Measurements from ENCODE around the gene PDE4D. TPM values are rescaled to one million over a fixed set of nuclear protein-coding genes. Genes with fewer than 3 reads are reported as not detected.
"Not testable (repeated sequence)": the region's sequence is repeated elsewhere in the genome, so short reads cannot be mapped to it uniquely, and the experiment has no call there.

Gene PDE4D
- total RNA-seq, 1 donor from 2014 or later, result 2.3 TPM

DNA sequence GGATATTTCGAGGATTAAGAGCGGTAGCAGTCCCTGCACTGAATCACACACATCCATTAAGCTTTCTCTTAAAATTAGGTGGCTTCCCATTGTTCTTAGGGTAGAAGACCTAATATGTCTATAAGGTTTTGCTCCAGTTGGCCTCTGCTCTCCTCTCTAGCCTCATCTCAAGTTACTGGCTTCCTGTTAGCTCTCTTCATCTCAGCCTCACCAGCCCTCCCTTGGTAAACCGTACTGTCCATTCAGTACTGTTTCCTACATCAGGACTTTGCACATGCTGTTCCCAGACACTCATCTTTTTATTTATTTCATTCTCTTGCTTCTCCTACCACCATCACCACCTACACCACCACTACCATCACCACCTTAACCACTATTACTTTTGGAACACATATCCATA lies 428.6 kb downstream of the PDE4D start:
- Mint-ChIP-seq H3K4me3 (no peak overlapping the region), H3K36me3 (no peaks in the 10 kb centered on the region), H3K27ac (no peak overlapping the region), H3K27me3 (ENCODE audit: insufficient read depth, low read depth) (no peaks in the 10 kb centered on the region), H3K4me1 (peaks cover 9% of the 10 kb centered on the region), H3K9me3 (peaks cover 2% of the 10 kb centered on the region)
- Histone ChIP-seq H3K9ac (no peak overlapping the region), H3K27ac (no peak overlapping the region), H4K20me1 (ENCODE audit: low read depth) (no peaks in the 10 kb centered on the region), H3K9me3 (ENCODE audit: low read depth) (no peaks in the 10 kb centered on the region), H3K4me2 (no peak overlapping the region), H3K4me3 (no peak overlapping the region), H2AFZ (replicated peaks) (no peak overlapping the region), H3K4me1 (peaks cover 6% of the 10 kb centered on the region), H3K79me2 (ENCODE audit: low read depth) (no peaks in the 10 kb centered on the region), H3K27me3 (no peaks in the 10 kb centered on the region), H3K36me3 (no peaks in the 10 kb centered on the region), H3F3A (ENCODE audit: low read depth) (no peaks in the 10 kb centered on the region)
- TF ChIP-seq EZH2phosphoT487 (IDR thresholded peaks at IDR 0.05), result no peak
- TF ChIP-seq EZH2 (IDR thresholded peaks at IDR 0.05), result no peak
- TF ChIP-seq, protein P1, sequence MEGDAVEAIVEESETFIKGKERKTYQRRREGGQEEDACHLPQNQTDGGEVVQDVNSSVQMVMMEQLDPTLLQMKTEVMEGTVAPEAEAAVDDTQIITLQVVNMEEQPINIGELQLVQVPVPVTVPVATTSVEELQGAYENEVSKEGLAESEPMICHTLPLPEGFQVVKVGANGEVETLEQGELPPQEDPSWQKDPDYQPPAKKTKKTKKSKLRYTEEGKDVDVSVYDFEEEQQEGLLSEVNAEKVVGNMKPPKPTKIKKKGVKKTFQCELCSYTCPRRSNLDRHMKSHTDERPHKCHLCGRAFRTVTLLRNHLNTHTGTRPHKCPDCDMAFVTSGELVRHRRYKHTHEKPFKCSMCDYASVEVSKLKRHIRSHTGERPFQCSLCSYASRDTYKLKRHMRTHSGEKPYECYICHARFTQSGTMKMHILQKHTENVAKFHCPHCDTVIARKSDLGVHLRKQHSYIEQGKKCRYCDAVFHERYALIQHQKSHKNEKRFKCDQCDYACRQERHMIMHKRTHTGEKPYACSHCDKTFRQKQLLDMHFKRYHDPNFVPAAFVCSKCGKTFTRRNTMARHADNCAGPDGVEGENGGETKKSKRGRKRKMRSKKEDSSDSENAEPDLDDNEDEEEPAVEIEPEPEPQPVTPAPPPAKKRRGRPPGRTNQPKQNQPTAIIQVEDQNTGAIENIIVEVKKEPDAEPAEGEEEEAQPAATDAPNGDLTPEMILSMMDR (IDR thresholded peaks at IDR 0.05), result no peak
- DNase-seq (ENCODE audit: low spot score), result no peak

DNA sequence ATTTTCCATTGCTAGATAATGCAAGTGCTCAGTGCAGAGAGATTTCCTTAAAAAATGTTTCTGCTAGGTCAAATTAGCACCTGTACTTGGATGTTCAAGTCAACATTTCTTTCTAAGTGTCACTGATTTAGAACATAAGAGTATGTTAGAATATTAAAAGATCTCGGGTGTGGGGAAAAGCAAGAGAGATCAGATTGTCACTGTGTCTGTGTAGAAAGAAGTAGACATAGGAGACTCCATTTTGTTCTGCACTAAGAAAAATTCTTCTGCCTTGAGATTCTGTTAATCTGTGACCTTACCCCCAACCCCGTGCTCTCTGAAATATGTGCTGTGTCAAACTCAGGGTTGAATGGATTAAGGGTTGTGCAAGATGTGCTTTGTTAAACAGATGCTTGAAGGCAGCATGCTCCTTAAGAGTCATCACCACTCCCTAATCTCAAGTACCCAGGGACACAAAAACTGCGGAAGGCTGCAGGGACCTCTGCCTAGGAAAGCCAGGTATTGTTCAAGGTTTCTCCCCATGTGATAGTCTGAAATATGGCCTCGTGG lies 429.8 kb downstream of the PDE4D start:
- H3K4me2 ChIP-seq, result not testable (repeated sequence)

DNA sequence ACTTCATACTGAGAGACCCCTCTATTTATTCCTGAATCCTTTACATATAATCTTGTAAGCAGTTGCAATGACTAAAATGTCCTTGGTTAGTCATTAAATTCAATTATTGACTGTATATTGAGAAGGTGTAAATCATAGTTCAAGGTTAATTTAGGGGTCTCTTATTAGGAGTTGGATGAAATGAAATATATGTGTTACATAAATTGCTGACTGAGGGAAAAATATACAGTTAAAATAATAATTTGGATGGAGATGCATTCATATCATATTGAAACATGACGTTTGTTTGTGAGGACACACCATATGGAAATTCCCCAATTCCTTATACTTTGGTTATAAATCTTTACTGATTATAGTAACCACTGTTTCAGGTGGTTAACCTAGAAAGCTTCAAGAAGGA lies 430.6 kb downstream of the PDE4D start:
- no peak overlapping the region for H3K27ac ChIP-seq
- no peaks in the 10 kb centered on the region for H3K27me3 ChIP-seq
- Mint-ChIP-seq H3K4me3 (no peak overlapping the region), H3K27ac (no peak overlapping the region), H3K9me3 (peaks cover 2% of the 10 kb centered on the region), H3K27me3 (ENCODE audit: insufficient read depth, low read depth) (no peaks in the 10 kb centered on the region), H3K4me1 (peaks cover 9% of the 10 kb centered on the region), H3K36me3 (no peaks in the 10 kb centered on the region)
- H2AFZ ChIP-seq (replicated peaks), result no peak overlapping the region
- no peak overlapping the region for H3K9ac ChIP-seq
- no peaks in the 10 kb centered on the region for H3K36me3 ChIP-seq
- TF ChIP-seq EZH2 (IDR thresholded peaks at IDR 0.05), result no peak
- TF ChIP-seq, protein P1 (IDR thresholded peaks at IDR 0.05), result no peak
- no peak for TF ChIP-seq EZH2phosphoT487 (IDR thresholded peaks at IDR 0.05)
- H3K9me3 ChIP-seq (ENCODE audit: low read depth), result no peaks in the 10 kb centered on the region
- no peak overlapping the region for H3K4me3 ChIP-seq
- no peak for DNase-seq (ENCODE audit: low spot score)
- no peak overlapping the region for H3K4me2 ChIP-seq
- no peaks in the 10 kb centered on the region for H3K79me2 ChIP-seq (ENCODE audit: low read depth)
- no peaks in the 10 kb centered on the region for H4K20me1 ChIP-seq (ENCODE audit: low read depth)
- H3K4me1 ChIP-seq, result peaks cover 6% of the 10 kb centered on the region
- no peaks in the 10 kb centered on the region for H3F3A ChIP-seq (ENCODE audit: low read depth)

More for the DNA sequence above, 429.8 kb downstream of the PDE4D start:
- H3K4me1 Mint-ChIP-seq; H3K36me3 Mint-ChIP-seq; H3K4me1 ChIP-seq; H3F3A ChIP-seq (ENCODE audit: low read depth); H3K27me3 Mint-ChIP-seq (ENCODE audit: insufficient read depth, low read depth); H3K27ac Mint-ChIP-seq; H3K27ac ChIP-seq; H3K4me3 Mint-ChIP-seq; H3K9me3 Mint-ChIP-seq; DNase-seq (ENCODE audit: low spot score); H3K27me3 ChIP-seq; H3K9me3 ChIP-seq (ENCODE audit: low read depth); H3K4me3 ChIP-seq; H2AFZ ChIP-seq (replicated peaks); H3K9ac ChIP-seq; H4K20me1 ChIP-seq (ENCODE audit: low read depth); H3K79me2 ChIP-seq (ENCODE audit: low read depth); H3K36me3 ChIP-seq: not testable (repeated sequence)

DNA sequence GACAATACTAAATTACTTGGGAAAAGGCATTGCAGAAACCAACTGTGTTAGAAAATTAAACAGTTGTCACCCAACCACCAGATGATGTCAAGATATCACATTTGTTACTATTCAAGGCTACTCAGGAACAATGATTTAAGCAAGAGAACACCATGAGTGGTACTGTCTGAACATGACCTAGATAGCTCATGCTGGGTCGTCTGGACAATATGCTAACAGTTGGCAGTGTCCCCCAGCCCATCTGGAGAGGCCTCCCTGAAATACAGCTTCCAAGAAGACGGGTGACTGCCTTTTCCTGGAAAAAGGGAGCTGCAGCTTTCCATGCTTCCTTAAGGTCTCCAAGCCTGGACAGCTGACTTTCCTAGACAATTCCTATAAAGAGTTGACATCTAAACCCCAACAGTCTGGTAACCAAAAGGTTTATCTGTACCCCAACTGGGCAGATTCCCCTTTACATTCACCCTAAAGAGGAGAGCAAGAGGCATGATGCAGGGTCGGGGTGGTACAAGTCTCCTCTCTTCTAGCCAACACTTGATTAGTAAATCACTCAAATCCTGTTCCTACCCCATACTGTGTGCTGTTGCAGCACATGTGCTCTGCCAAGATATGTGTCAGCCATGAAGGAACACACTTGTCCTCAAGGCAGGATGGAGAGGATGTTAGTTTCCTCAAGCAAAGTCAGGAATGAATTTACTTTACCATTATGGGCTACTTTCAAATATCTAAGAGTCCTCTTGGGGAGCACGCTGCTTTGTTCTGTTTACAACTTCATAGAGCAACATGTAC lies 433.0 kb downstream of the PDE4D start:
- H4K20me1 ChIP-seq (ENCODE audit: low read depth), result no peaks in the 10 kb centered on the region
- Mint-ChIP-seq H3K4me3 (no peak overlapping the region), H3K9me3 (peaks cover 11% of the 10 kb centered on the region), H3K27ac (no peak overlapping the region), H3K36me3 (peaks cover 3% of the 10 kb centered on the region), H3K4me1 (peaks cover 4% of the 10 kb centered on the region), H3K27me3 (ENCODE audit: insufficient read depth, low read depth) (no peaks in the 10 kb centered on the region)
- no peaks in the 10 kb centered on the region for H3K79me2 ChIP-seq (ENCODE audit: low read depth)
- no peak overlapping the region for H3K4me2 ChIP-seq
- H3F3A ChIP-seq (ENCODE audit: low read depth), result no peaks in the 10 kb centered on the region
- H2AFZ ChIP-seq (replicated peaks), result no peak overlapping the region
- no peak for DNase-seq (ENCODE audit: low spot score)
- no peaks in the 10 kb centered on the region for H3K27me3 ChIP-seq
- no peak overlapping the region for H3K4me3 ChIP-seq
- no peaks in the 10 kb centered on the region for H3K4me1 ChIP-seq
- H3K27ac ChIP-seq, result no peak overlapping the region
- no peaks in the 10 kb centered on the region for H3K36me3 ChIP-seq
- no peaks in the 10 kb centered on the region for H3K9me3 ChIP-seq (ENCODE audit: low read depth)
- H3K9ac ChIP-seq, result no peak overlapping the region
- TF ChIP-seq, protein P1 (IDR thresholded peaks at IDR 0.05), result no peak
- no peak for TF ChIP-seq EZH2 (IDR thresholded peaks at IDR 0.05)
- no peak for TF ChIP-seq EZH2phosphoT487 (IDR thresholded peaks at IDR 0.05)

All from neural progenitor cell (in vitro differentiated cells).